HG03378 (cell line): ENCODE measurements around the gene ZCCHC4.

Source experiments
- ATAC-seq: cut with Tn5 transposase; IDR thresholded peaks from one replicate; pipeline ENCODE4 v1.9.1; 2021; ENCODE audit warnings: mild to moderate bottlenecking, moderate library complexity; ENCODE audit not compliant: unreplicated experiment

Gene ZCCHC4

GRCh38 chr4:25312496-25313200, at the start of gene ZCCHC4:
Gene ZCCHC4, plus strand, starts transcription at chr4:25312774. Its CDS starts 36 bp downstream, at chr4:25312810.
- peak; percentile 71 for ATAC-seq

GRCh38 chr4:25271866-25272265, 40.7 kb upstream of the ZCCHC4 start:
- no peak for ATAC-seq

GRCh38 chr4:25280210-25280609, 32.4 kb upstream of the ZCCHC4 start:
- ATAC-seq: no peak

GRCh38 chr4:25283948-25284347, 28.6 kb upstream of the ZCCHC4 start:
- ATAC-seq: no peak

- no peak for ATAC-seq
These were observed 28.1 kb upstream of the ZCCHC4 start for GRCh38 chr4:25284466-25284865.

GRCh38 chr4:25290490-25291067, 22.0 kb upstream of the ZCCHC4 start:
- ATAC-seq: no peak

- no peak for ATAC-seq
These were observed 21.3 kb upstream of the ZCCHC4 start for GRCh38 chr4:25291158-25291733.

GRCh38 chr4:25297528-25298242, 14.9 kb upstream of the ZCCHC4 start:
- ATAC-seq: no peak

GRCh38 chr4:25299476-25300203, 12.9 kb upstream of the ZCCHC4 start:
- ATAC-seq: no peak

- ATAC-seq: no peak
These were observed 11.1 kb upstream of the ZCCHC4 start for GRCh38 chr4:25301471-25301870.

GRCh38 chr4:25302626-25303025, 9.9 kb upstream of the ZCCHC4 start:
- ATAC-seq: no peak

- ATAC-seq: no peak
These were observed 9.0 kb upstream of the ZCCHC4 start for GRCh38 chr4:25303578-25303977.

GRCh38 chr4:25306518-25307057, 6.0 kb upstream of the ZCCHC4 start:
- ATAC-seq: no peak

- no peak for ATAC-seq
These were observed 5.0 kb upstream of the ZCCHC4 start for GRCh38 chr4:25307596-25307995.

- no peak for ATAC-seq
These were observed 4.3 kb upstream of the ZCCHC4 start for GRCh38 chr4:25308306-25308705.

GRCh38 chr4:25308761-25309160, 3.8 kb upstream of the ZCCHC4 start:
- no peak for ATAC-seq

- ATAC-seq: peak; percentile 61
These were observed 2.3 kb upstream of the ZCCHC4 start for GRCh38 chr4:25310066-25310802.

- peak; percentile 18 for ATAC-seq
These were observed 1.8 kb upstream of the ZCCHC4 start for GRCh38 chr4:25310803-25311166.

- no peak for ATAC-seq
These were observed 774 bp downstream of the ZCCHC4 start for GRCh38 chr4:25313201-25313895.

- no peak for ATAC-seq
These were observed 7.8 kb downstream of the ZCCHC4 start for GRCh38 chr4:25320336-25320735.
